ENCODE results near the gene INHBB.

INHBB gene

GRCh38 chr2:120342446-120342845 lies 3.5 kb upstream of the INHBB start:
- no peak for DNase-seq (ENCODE audit: low read depth)

- no peak for DNase-seq (ENCODE audit: low read depth)
These were observed 2.9 kb upstream of the INHBB start for GRCh38 chr2:120343100-120343432.

- DNase-seq (ENCODE audit: low read depth) = peak; percentile 20
These were observed 2.4 kb upstream of the INHBB start for GRCh38 chr2:120343433-120344105.

GRCh38 chr2:120344214-120344975 lies 1.5 kb upstream of the INHBB start:
- no peak for DNase-seq (ENCODE audit: low read depth)

GRCh38 chr2:120344976-120345581 lies 857 bp upstream of the INHBB start:
- DNase-seq (ENCODE audit: low read depth) = no peak

- DNase-seq (ENCODE audit: low read depth) = no peak
These were observed 328 bp upstream of the INHBB start for GRCh38 chr2:120345608-120346007.

- no peak for DNase-seq (ENCODE audit: low read depth)
These were observed 877 bp downstream of the INHBB start for GRCh38 chr2:120346667-120347358.

GRCh38 chr2:120347396-120348060 lies 1.6 kb downstream of the INHBB start:
- DNase-seq (ENCODE audit: low read depth) = no peak

- no peak for DNase-seq (ENCODE audit: low read depth)
These were observed 2.3 kb downstream of the INHBB start for GRCh38 chr2:120348134-120348736.

GRCh38 chr2:120348737-120349439 lies 3.0 kb downstream of the INHBB start:
- DNase-seq (ENCODE audit: low read depth) = no peak

- no peak for DNase-seq (ENCODE audit: low read depth)
These were observed 3.5 kb downstream of the INHBB start for GRCh38 chr2:120349440-120349921.

GRCh38 chr2:120350080-120350479 lies 4.1 kb downstream of the INHBB start:
- DNase-seq (ENCODE audit: low read depth) = no peak

GRCh38 chr2:120350801-120351320 lies 4.9 kb downstream of the INHBB start:
- DNase-seq (ENCODE audit: low read depth) = no peak

- DNase-seq (ENCODE audit: low read depth) = no peak
These were observed 7.0 kb downstream of the INHBB start for GRCh38 chr2:120352696-120353590.

- DNase-seq (ENCODE audit: low read depth) = no peak
These were observed 7.6 kb downstream of the INHBB start for GRCh38 chr2:120353591-120353898.

- no peak for DNase-seq (ENCODE audit: low read depth)
These were observed 8.0 kb downstream of the INHBB start for GRCh38 chr2:120353931-120354330.

GRCh38 chr2:120354467-120354866 lies 8.5 kb downstream of the INHBB start:
- DNase-seq (ENCODE audit: low read depth) = no peak

GRCh38 chr2:120354935-120355779 lies 9.2 kb downstream of the INHBB start:
- DNase-seq (ENCODE audit: low read depth) = no peak

- no peak for DNase-seq (ENCODE audit: low read depth)
These were observed 9.9 kb downstream of the INHBB start for GRCh38 chr2:120355780-120356266.

Measured in activated T-helper 9 cell treated with anti-CD3 and anti-CD28 coated beads, Interleukin-2, amount 50 U/mL, for 16 hours (primary cell).